CD14-positive monocyte (primary cell): ENCODE results near the gene ACTA1. TPM values are rescaled to one million over a fixed set of nuclear protein-coding genes. Genes with fewer than 3 reads are reported as not detected.

Source experiments
- DNase-seq, 3 donors: peaks; one replicate each; pipeline ENCODE4 v3.0.0-alpha.2; 2011 to 2022
- H2AFZ ChIP-seq: 2 replicates; pipeline ENCODE4 v1.6.0; 2012; ENCODE audit warnings: mild to moderate bottlenecking, low read depth, low read length, inconsistent platforms; ENCODE audit not compliant: insufficient read depth, poor library complexity, severe bottlenecking
- H3K27ac ChIP-seq, 2 donors: 1 replicate in 1 of 2; 2 replicates in 1 of 2; pipeline ENCODE4 v1.5.1; 2012 to 2013; ENCODE audit warnings: low read length in 2 of 2, control low read depth in 1 of 2, inconsistent platforms in 1 of 2, low read depth in 1 of 2, mild to moderate bottlenecking in 1 of 2
- H3K27me3 ChIP-seq, 2 donors: one replicate each; pipeline versions ENCODE4 v1.6.0 to v1.6.1; 2011 to 2013; ENCODE audit warnings: low read length in 2 of 2; ENCODE audit not compliant: control insufficient read depth in 2 of 2, insufficient read depth in 2 of 2
- H3K36me3 ChIP-seq, 2 donors: replicated peaks in 1 of 2; 1 replicate in 1 of 2; 2 replicates in 1 of 2; pipeline versions ENCODE4 v1.5.1 to v1.6.1; 2012 to 2013; ENCODE audit warnings: low read length in 2 of 2, control low read depth in 1 of 2, inconsistent platforms in 1 of 2, mild to moderate bottlenecking in 1 of 2; ENCODE audit not compliant: insufficient read depth in 2 of 2, control insufficient read depth in 1 of 2
- H3K4me1 ChIP-seq, 2 donors: 1 replicate in 1 of 2; 2 replicates in 1 of 2; pipeline versions ENCODE4 v1.5.1 to v1.6.1; 2012 to 2013; ENCODE audit warnings: low read length in 2 of 2, control low read depth in 1 of 2, inconsistent platforms in 1 of 2, mild to moderate bottlenecking in 1 of 2, moderate library complexity in 1 of 2; ENCODE audit not compliant: insufficient read depth in 2 of 2, control insufficient read depth in 1 of 2
- H3K4me2 ChIP-seq: replicated peaks from 2 replicates; pipeline ENCODE3; 2012; ENCODE audit warnings: low read length, moderate library complexity, mild to moderate bottlenecking; ENCODE audit not compliant: poor library complexity, severe bottlenecking; ENCODE audit errors: extremely low read depth
- H3K4me3 ChIP-seq, 3 experiments: fragments of 200-600 bp in 1 of 3; sonication (generic) in 1 of 3; replicated peaks in 1 of 3; 1 replicate in 2 of 3; 2 replicates in 1 of 3; pipeline ENCODE4 v1.5.1; 2011 to 2013; ENCODE audit warnings: low read length in 3 of 3, mild to moderate bottlenecking in 3 of 3, control low read depth in 2 of 3, low read depth in 2 of 3, inconsistent platforms in 1 of 3, moderate library complexity in 1 of 3
- H3K79me2 ChIP-seq: 2 replicates; pipeline ENCODE4 v1.6.0; 2012; ENCODE audit warnings: mild to moderate bottlenecking, control low read depth, inconsistent platforms, low read length, moderate library complexity; ENCODE audit not compliant: insufficient read depth
- H3K9ac ChIP-seq: 2 replicates; pipeline ENCODE4 v1.6.0; 2017; ENCODE audit warnings: low read length, mild to moderate bottlenecking; ENCODE audit not compliant: insufficient read depth, poor library complexity, severe bottlenecking
- H3K9me3 ChIP-seq, 2 donors: replicated peaks in 1 of 2; 1 replicate in 1 of 2; 2 replicates in 1 of 2; pipeline versions ENCODE4 v1.5.1 to v1.6.1; 2012 to 2013; ENCODE audit warnings: low read length in 2 of 2, control low read depth in 1 of 2; ENCODE audit not compliant: control insufficient read depth in 1 of 2, insufficient read depth in 1 of 2
- H4K20me1 ChIP-seq: 2 replicates; pipeline ENCODE4 v1.6.0; 2012; ENCODE audit warnings: mild to moderate bottlenecking, low read length, control low read depth, moderate library complexity; ENCODE audit not compliant: insufficient read depth
- H3K27ac Mint-ChIP-seq, 7 donors: one replicate each; pipeline ENCODE4 v1.8.0; 2020; ENCODE audit warnings: mild to moderate bottlenecking in 7 of 7, mixed read lengths in 7 of 7, moderate library complexity in 6 of 7, inconsistent platforms in 2 of 7
- H3K27me3 Mint-ChIP-seq, 3 donors: one replicate each; pipeline ENCODE4 v1.8.0; 2021 to 2022; ENCODE audit warnings: low read depth in 3 of 3, mild to moderate bottlenecking in 3 of 3, mixed read lengths in 3 of 3, moderate library complexity in 3 of 3, inconsistent platforms in 1 of 3
- H3K36me3 Mint-ChIP-seq, 2 donors: one replicate each; pipeline ENCODE4 v1.8.0; 2020; ENCODE audit warnings: mixed read lengths in 2 of 2, inconsistent platforms in 1 of 2, mild to moderate bottlenecking in 1 of 2
- H3K4me1 Mint-ChIP-seq: one replicate; pipeline ENCODE4 v1.8.0; 2020; ENCODE audit warnings: mild to moderate bottlenecking, mixed read lengths
- H3K4me3 Mint-ChIP-seq, 2 donors: one replicate each; pipeline ENCODE4 v1.8.0; 2020; ENCODE audit warnings: mild to moderate bottlenecking in 2 of 2, mixed read lengths in 2 of 2, moderate library complexity in 1 of 2
- H3K9me3 Mint-ChIP-seq, 7 donors: one replicate each; pipeline ENCODE4 v1.8.0; 2020 to 2022; ENCODE audit warnings: mixed read lengths in 7 of 7, mild to moderate bottlenecking in 6 of 7, moderate library complexity in 6 of 7, inconsistent platforms in 2 of 7
- CTCF ChIP-seq: fragments of 200-600 bp; IDR thresholded peaks from one replicate; pipeline ENCODE4 v1.8.0; 2022; ENCODE audit warnings: antibody characterized with exemption, mild to moderate bottlenecking
- WGBS: methylation state at CpG from one replicate; pipeline ENCODE4 v1.1.5; 2013; ENCODE audit warnings: missing lambda C conversion rate; ENCODE audit not compliant: insufficient coverage; 5-methylcytosine and 5-hydroxymethylcytosine counted together
- intact Hi-C, 2 donors: fragments of 100-400 bp; cut with micrococcal nuclease; formaldehyde crosslinking; loops; one replicate each; pipeline versions ENCODE4 v1.15.0 to v1.15.1; 2023
- polyA plus RNA-seq, 3 donors: library from polyadenylated mRNA; depleted of rRNA in 1 of 3; unstranded in 2 of 3; stranded (reverse) in 1 of 3; fragments of 300-500 nt in 2 of 3; fragments of >200 nt in 1 of 3; fragmentation: Illumina TruSeq in 2 of 3; gene quantifications; 1 replicate in 2 of 3; 2 replicates in 1 of 3; pipeline ENCODE4 v1.2.3, GENCODE V29; 2012 to 2021

ACTA1 gene
- polyA plus RNA-seq, 3 donors, result 0.72 TPM; not detected in 2

- Mint-ChIP-seq H3K27ac (no peak overlapping the region), H3K27me3 (peaks cover 64 to 93% (median 74%) of the 10 kb centered on the region in 3 donors), H3K4me3 (peak overlapping the region in 1 of 2 donors; percentile 91), H3K4me1 (peaks cover 41% of the 10 kb centered on the region), H3K36me3 (peaks cover 0 to 3% of the 10 kb centered on the region in 2 donors), H3K9me3 (peaks cover 0 to 14% (median 3%) of the 10 kb centered on the region in 7 donors)
- intact Hi-C loops, result no loop called here
- DNase-seq, result no peak
- no peaks in the 10 kb centered on the region for H3K36me3 ChIP-seq
- H3K27me3 ChIP-seq, result peaks cover 23 to 74% of the 10 kb centered on the region in 2 donors
- no peak overlapping the region for H3K9ac ChIP-seq
- TF ChIP-seq CTCF, result no peak
- H3K4me3 ChIP-seq, result no peak overlapping the region
- no peak overlapping the region for H2AFZ ChIP-seq
- WGBS, result 73% methylated on average over 6 of the region's 8 CpGs
- H3K79me2 ChIP-seq, result no peaks in the 10 kb centered on the region
- H4K20me1 ChIP-seq, result no peaks in the 10 kb centered on the region
- no peak overlapping the region for H3K4me2 ChIP-seq
- peaks cover 36 to 45% of the 10 kb centered on the region in 2 donors for H3K4me1 ChIP-seq
- H3K9me3 ChIP-seq, result peaks cover 0 to 9% of the 10 kb centered on the region in 2 donors
- no peak overlapping the region for H3K27ac ChIP-seq
Observed at GRCh38 chr1:229408458-229409037, 25.3 kb downstream of the ACTA1 start.

GRCh38 chr1:229407206-229408026 is 26.5 kb downstream of the ACTA1 start:
- DNase-seq, result no peak
- intact Hi-C loops, result no loop called here

More at GRCh38 chr1:229407206-229408026, 26.5 kb downstream of the ACTA1 start:
- peaks cover 65 to 92% (median 72%) of the 10 kb centered on the region in 3 donors for H3K27me3 Mint-ChIP-seq
- Histone ChIP-seq H3K79me2 (no peaks in the 10 kb centered on the region), H3K9me3 (peaks cover 0 to 9% of the 10 kb centered on the region in 2 donors), H2AFZ (peak overlapping the region; percentile 63), H3K27ac (no peak overlapping the region), H3K27me3 (peaks cover 23 to 76% of the 10 kb centered on the region in 2 donors), H3K36me3 (no peaks in the 10 kb centered on the region), H3K4me3 (peak overlapping the region in 2 of 3 experiments; percentile 13 to 61), H3K4me2 (peak overlapping the region; percentile 64), H3K4me1 (peaks cover 36 to 45% of the 10 kb centered on the region in 2 donors), H3K9ac (peak overlapping the region; percentile 36), H4K20me1 (no peaks in the 10 kb centered on the region)
- H3K4me3 Mint-ChIP-seq, result peak overlapping the region; percentile 68 to 91
- 4% methylated on average over 67 of the region's 68 CpGs for WGBS
- no peak overlapping the region for H3K27ac Mint-ChIP-seq
- TF ChIP-seq CTCF, result no peak
- H3K4me1 Mint-ChIP-seq, result peaks cover 41% of the 10 kb centered on the region
- peaks cover 0 to 14% (median 3%) of the 10 kb centered on the region in 7 donors for H3K9me3 Mint-ChIP-seq
- H3K36me3 Mint-ChIP-seq, result peaks cover 0 to 3% of the 10 kb centered on the region in 2 donors
